Liver (tissue), 9 donors: ENCODE measurements around the gene CYLD. TPM values are rescaled to one million over a fixed set of nuclear protein-coding genes. Genes with fewer than 3 reads are reported as not detected.

Source experiments
- DNase-seq: peaks from one replicate; pipeline ENCODE4 v3.0.0-alpha.2; 2017; ENCODE audit warnings: low spot score
- H3K27ac ChIP-seq, 2 donors: one replicate each; pipeline ENCODE4 v1.7.0; 2013; ENCODE audit warnings: inconsistent platforms in 2 of 2, low read length in 2 of 2, control low read depth in 1 of 2, low read depth in 1 of 2, mild to moderate bottlenecking in 1 of 2
- H3K27me3 ChIP-seq, 4 donors: one replicate each; pipeline versions ENCODE4 v1.6.1 to v1.7.0; 2013; ENCODE audit warnings: low read length in 3 of 4, inconsistent platforms in 1 of 4, mild to moderate bottlenecking in 1 of 4, moderate library complexity in 1 of 4; ENCODE audit not compliant: control insufficient read depth in 4 of 4, insufficient read depth in 4 of 4
- H3K36me3 ChIP-seq, 4 donors: one replicate each; pipeline versions ENCODE4 v1.6.1 to v1.7.0; 2013; ENCODE audit warnings: low read length in 3 of 4, mild to moderate bottlenecking in 3 of 4, low read depth in 1 of 4, moderate library complexity in 1 of 4; ENCODE audit not compliant: control insufficient read depth in 4 of 4, insufficient read depth in 3 of 4
- H3K4me1 ChIP-seq, 4 donors: one replicate each; pipeline versions ENCODE4 v1.6.1 to v1.7.0; 2013; ENCODE audit warnings: low read length in 3 of 4, mild to moderate bottlenecking in 3 of 4, moderate library complexity in 1 of 4; ENCODE audit not compliant: control insufficient read depth in 4 of 4, insufficient read depth in 4 of 4
- H3K4me3 ChIP-seq, 3 donors: one replicate each; pipeline versions ENCODE4 v1.6.1 to v1.7.0; 2013; ENCODE audit warnings: low read length in 3 of 3, control low read depth in 1 of 3, low read depth in 1 of 3, mild to moderate bottlenecking in 1 of 3
- H3K9ac ChIP-seq, 2 donors: one replicate each; pipeline ENCODE4 v1.7.0; 2013; ENCODE audit warnings: low read length in 2 of 2, mild to moderate bottlenecking in 2 of 2, moderate library complexity in 2 of 2, control low read depth in 1 of 2, low read depth in 1 of 2
- H3K9me3 ChIP-seq, 4 donors: one replicate each; pipeline versions ENCODE4 v1.6.1 to v1.7.0; 2013; ENCODE audit warnings: low read length in 3 of 4; ENCODE audit not compliant: control insufficient read depth in 4 of 4
- EGR1 ChIP-seq, 2 donors: IDR thresholded peaks; 2 replicates each; pipeline ENCODE4 v1.6.1; 2016 to 2018; ENCODE audit warnings: antibody characterized with exemption in 2 of 2, low read depth in 2 of 2
- FOXA1 ChIP-seq: IDR thresholded peaks from 2 replicates; pipeline ENCODE4 v1.6.1; 2016; ENCODE audit warnings: antibody characterized with exemption
- FOXA2 ChIP-seq: IDR thresholded peaks from 2 replicates; pipeline ENCODE4 v1.6.1; 2016; ENCODE audit warnings: antibody characterized with exemption
- HNF4G ChIP-seq: IDR thresholded peaks from 2 replicates; pipeline ENCODE4 v1.6.1; 2016; ENCODE audit warnings: antibody characterized with exemption
- JUND ChIP-seq, 2 donors: IDR thresholded peaks; 2 replicates each; pipeline ENCODE4 v1.6.1; 2016; ENCODE audit warnings: antibody characterized with exemption in 2 of 2
- NR2F2 ChIP-seq: IDR thresholded peaks from 2 replicates; pipeline ENCODE4 v1.6.1; 2016; ENCODE audit warnings: antibody characterized with exemption
- RAD21 ChIP-seq, 2 donors: IDR thresholded peaks; 2 replicates each; pipeline ENCODE4 v1.6.1; 2016; ENCODE audit warnings: antibody characterized with exemption in 2 of 2, mild to moderate bottlenecking in 2 of 2
- RXRA ChIP-seq, 2 donors: IDR thresholded peaks; 2 replicates each; pipeline ENCODE4 v1.6.1; 2017 to 2018; ENCODE audit warnings: antibody characterized with exemption in 2 of 2, mild to moderate bottlenecking in 1 of 2
- SP1 ChIP-seq: IDR thresholded peaks from 2 replicates; pipeline ENCODE4 v1.6.1; 2018; ENCODE audit warnings: antibody characterized with exemption, mild to moderate bottlenecking
- TAF1 ChIP-seq: conservative IDR thresholded peaks from 2 replicates; pipeline ENCODE4 v1.6.1; 2016; ENCODE audit warnings: antibody characterized with exemption, mild to moderate bottlenecking
- YY1 ChIP-seq: IDR thresholded peaks from 2 replicates; pipeline ENCODE4 v1.6.1; 2016; ENCODE audit warnings: antibody characterized with exemption, mild to moderate bottlenecking
- WGBS: extraction: QIAGEN DNeasy Blood & Tissue Kit; methylation state at CpG from one replicate; pipeline ENCODE4 v1.1.7; 2013; 5-methylcytosine and 5-hydroxymethylcytosine counted together
- polyA plus RNA-seq, 2 donors: library from polyadenylated mRNA; stranded (reverse) in 1 of 2; unstranded in 1 of 2; fragments of 200-250 nt in 1 of 2; fragments of >200 nt in 1 of 2; fragmentation: Nextera tagmentation in 1 of 2; extraction: Ambion mirVana in 1 of 2; gene quantifications; one replicate each; pipeline versions ENCODE4 v1.2.1 to v1.2.3, GENCODE V29; 2013 to 2015
- total RNA-seq, 2 donors: library from RNA; depleted of rRNA; stranded (reverse); fragments of >200 nt; gene quantifications; one replicate each; pipeline ENCODE4 v1.2.3, GENCODE V29; 2014
- TF ChIP-seq, protein P1 (sequence below): IDR thresholded peaks from 2 replicates; pipeline ENCODE4 v1.6.1; 2016; ENCODE audit warnings: antibody characterized with exemption
- TF ChIP-seq, protein P2 (sequence below): IDR thresholded peaks from 2 replicates; pipeline ENCODE4 v1.6.1; 2016; ENCODE audit warnings: antibody characterized with exemption
- TF ChIP-seq, protein P3 (sequence below): IDR thresholded peaks from 2 replicates; pipeline ENCODE4 v1.6.1; 2016; ENCODE audit warnings: antibody characterized with exemption, mild to moderate bottlenecking
- donor health status: healthy.
- donor health status: healthy.
- donor health status: healthy.
- donor health status: healthy.
- donor health status: healthy.

Gene CYLD
- total and polyA plus RNA-seq, 4 donors, result 8.2 to 42.7 (median 13.8) TPM

DNA sequence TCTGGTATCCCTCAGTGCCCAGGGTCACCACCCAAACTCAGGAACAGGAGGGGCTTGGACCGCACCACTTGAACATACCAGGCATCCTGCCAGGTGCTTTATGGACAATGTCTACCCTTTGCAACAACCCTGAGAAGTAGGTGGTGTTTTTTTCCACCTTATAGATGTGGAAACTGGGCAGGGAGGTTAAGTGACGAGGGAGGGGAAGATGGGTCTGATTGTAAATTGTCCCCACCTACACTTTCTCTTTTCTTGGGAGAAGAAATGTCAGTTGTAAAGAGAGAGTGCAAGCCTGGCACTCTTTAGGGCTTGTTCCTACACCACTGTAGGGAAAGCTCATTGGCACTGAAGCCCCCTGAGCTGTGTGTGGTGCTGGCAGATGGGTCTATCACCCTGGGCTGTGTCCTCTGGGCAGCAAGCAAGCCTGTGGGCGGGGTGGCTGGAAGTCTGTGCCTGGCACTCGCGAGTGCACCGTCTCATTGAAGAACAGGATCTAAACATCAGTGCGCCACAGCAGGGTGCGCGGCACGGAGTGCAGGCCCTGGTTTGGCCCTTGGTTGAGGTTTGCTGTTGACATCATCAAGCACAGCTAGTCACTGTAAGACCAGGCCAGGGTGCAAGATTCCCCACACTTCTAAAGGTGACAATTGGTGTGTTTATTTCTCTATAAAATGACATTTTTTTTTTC is 33.4 kb upstream of the CYLD start (continued):
- TF ChIP-seq, protein P1, sequence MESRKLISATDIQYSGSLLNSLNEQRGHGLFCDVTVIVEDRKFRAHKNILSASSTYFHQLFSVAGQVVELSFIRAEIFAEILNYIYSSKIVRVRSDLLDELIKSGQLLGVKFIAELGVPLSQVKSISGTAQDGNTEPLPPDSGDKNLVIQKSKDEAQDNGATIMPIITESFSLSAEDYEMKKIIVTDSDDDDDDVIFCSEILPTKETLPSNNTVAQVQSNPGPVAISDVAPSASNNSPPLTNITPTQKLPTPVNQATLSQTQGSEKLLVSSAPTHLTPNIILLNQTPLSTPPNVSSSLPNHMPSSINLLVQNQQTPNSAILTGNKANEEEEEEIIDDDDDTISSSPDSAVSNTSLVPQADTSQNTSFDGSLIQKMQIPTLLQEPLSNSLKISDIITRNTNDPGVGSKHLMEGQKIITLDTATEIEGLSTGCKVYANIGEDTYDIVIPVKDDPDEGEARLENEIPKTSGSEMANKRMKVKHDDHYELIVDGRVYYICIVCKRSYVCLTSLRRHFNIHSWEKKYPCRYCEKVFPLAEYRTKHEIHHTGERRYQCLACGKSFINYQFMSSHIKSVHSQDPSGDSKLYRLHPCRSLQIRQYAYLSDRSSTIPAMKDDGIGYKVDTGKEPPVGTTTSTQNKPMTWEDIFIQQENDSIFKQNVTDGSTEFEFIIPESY, result no peak

DNA sequence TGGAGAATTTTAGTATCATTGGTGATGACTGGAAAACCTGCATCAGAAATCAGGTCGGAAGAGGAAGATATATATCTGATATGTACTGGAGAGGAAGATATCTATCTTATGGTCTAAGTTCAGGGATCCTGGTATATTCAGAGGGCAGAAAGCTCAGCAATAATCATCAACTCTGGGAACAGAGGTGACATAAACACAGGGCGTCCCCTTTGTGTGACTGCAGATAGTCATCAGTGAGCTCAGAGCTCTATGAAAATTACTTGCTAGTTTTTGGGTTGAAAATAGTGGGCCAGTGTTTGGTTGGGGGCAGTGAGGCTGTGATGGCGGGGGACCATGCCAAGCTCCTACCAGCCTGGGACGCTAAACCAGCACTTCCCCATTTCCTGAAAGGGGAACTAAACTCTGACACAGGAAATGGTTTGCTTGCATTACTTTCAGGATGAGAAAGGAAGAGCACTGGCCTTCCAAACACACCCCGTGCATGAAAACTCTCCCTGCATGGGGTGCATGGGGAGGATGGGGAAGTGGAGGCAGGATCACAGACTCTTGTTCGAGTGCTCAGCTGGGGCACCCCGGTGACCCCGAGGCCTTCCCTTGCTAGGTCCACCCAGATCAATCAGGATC is 32.7 kb upstream of the CYLD start:
- WGBS, result 66% methylated on average over 8 of the region's 8 CpGs
- Histone ChIP-seq H3K9me3 (peaks cover 0 to 13% (median 2%) of the 10 kb centered on the region in 4 donors), H3K27me3 (no peaks in the 10 kb centered on the region), H3K27ac (no peak overlapping the region), H3K9ac (no peak overlapping the region), H3K4me3 (no peak overlapping the region), H3K4me1 (no peaks in the 10 kb centered on the region), H3K36me3 (no peaks in the 10 kb centered on the region)
- no peak for DNase-seq
- TF ChIP-seq HNF4G, result no peak
- no peak for TF ChIP-seq YY1
- no peak for TF ChIP-seq RAD21 (IDR thresholded peaks at IDR 0.05)
- TF ChIP-seq TAF1, result no peak
- TF ChIP-seq NR2F2, result no peak
- no peak for TF ChIP-seq SP1
- TF ChIP-seq, protein P2, sequence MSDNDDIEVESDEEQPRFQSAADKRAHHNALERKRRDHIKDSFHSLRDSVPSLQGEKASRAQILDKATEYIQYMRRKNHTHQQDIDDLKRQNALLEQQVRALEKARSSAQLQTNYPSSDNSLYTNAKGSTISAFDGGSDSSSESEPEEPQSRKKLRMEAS, result no peak
- no peak for TF ChIP-seq FOXA2
- no peak for TF ChIP-seq FOXA1
- TF ChIP-seq, protein P3, sequence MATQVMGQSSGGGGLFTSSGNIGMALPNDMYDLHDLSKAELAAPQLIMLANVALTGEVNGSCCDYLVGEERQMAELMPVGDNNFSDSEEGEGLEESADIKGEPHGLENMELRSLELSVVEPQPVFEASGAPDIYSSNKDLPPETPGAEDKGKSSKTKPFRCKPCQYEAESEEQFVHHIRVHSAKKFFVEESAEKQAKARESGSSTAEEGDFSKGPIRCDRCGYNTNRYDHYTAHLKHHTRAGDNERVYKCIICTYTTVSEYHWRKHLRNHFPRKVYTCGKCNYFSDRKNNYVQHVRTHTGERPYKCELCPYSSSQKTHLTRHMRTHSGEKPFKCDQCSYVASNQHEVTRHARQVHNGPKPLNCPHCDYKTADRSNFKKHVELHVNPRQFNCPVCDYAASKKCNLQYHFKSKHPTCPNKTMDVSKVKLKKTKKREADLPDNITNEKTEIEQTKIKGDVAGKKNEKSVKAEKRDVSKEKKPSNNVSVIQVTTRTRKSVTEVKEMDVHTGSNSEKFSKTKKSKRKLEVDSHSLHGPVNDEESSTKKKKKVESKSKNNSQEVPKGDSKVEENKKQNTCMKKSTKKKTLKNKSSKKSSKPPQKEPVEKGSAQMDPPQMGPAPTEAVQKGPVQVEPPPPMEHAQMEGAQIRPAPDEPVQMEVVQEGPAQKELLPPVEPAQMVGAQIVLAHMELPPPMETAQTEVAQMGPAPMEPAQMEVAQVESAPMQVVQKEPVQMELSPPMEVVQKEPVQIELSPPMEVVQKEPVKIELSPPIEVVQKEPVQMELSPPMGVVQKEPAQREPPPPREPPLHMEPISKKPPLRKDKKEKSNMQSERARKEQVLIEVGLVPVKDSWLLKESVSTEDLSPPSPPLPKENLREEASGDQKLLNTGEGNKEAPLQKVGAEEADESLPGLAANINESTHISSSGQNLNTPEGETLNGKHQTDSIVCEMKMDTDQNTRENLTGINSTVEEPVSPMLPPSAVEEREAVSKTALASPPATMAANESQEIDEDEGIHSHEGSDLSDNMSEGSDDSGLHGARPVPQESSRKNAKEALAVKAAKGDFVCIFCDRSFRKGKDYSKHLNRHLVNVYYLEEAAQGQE, result no peak
- TF ChIP-seq, protein P1, result no peak
- no peak for TF ChIP-seq RXRA (IDR thresholded peaks at IDR 0.05)
- no peak for TF ChIP-seq JUND (IDR thresholded peaks at IDR 0.05)
- no peak for TF ChIP-seq EGR1 (IDR thresholded peaks at IDR 0.05; ENCODE audit: low read depth in 2 of 2)
